HG03520 (cell line): ENCODE measurements around the gene RNU1-3.
"Not testable (repeated sequence)": the region's sequence is repeated elsewhere in the genome, so short reads cannot be mapped to it uniquely, and the experiment has no call there.

Source experiments
- ATAC-seq: cut with Tn5 transposase; IDR thresholded peaks from one replicate; pipeline ENCODE4 v1.9.1; 2021; ENCODE audit warnings: mild to moderate bottlenecking, moderate library complexity; ENCODE audit not compliant: unreplicated experiment

The RNU1-3 gene

GRCh38 chr1:16694308-16694702, 27.6 kb upstream of the RNU1-3 start:
- not testable (repeated sequence) for ATAC-seq

GRCh38 chr1:16693449-16694307, 26.9 kb upstream of the RNU1-3 start:
- not testable (repeated sequence) for ATAC-seq

GRCh38 chr1:16692717-16693448, 26.1 kb upstream of the RNU1-3 start:
- ATAC-seq = not testable (repeated sequence)

GRCh38 chr1:16692283-16692682, 25.5 kb upstream of the RNU1-3 start:
- ATAC-seq = not testable (repeated sequence)

- not testable (repeated sequence) for ATAC-seq
These were observed 24.4 kb upstream of the RNU1-3 start for GRCh38 chr1:16690971-16691682.

- not testable (repeated sequence) for ATAC-seq
These were observed 20.5 kb upstream of the RNU1-3 start for GRCh38 chr1:16687132-16687800.

- not testable (repeated sequence) for ATAC-seq
These were observed 19.0 kb upstream of the RNU1-3 start for GRCh38 chr1:16685445-16686371.

- ATAC-seq = not testable (repeated sequence)
These were observed 18.1 kb upstream of the RNU1-3 start for GRCh38 chr1:16684738-16685337.

GRCh38 chr1:16684152-16684551, 17.4 kb upstream of the RNU1-3 start:
- not testable (repeated sequence) for ATAC-seq

GRCh38 chr1:16682803-16683202, 16.1 kb upstream of the RNU1-3 start:
- ATAC-seq = not testable (repeated sequence)

GRCh38 chr1:16680366-16680765, 13.6 kb upstream of the RNU1-3 start:
- ATAC-seq = not testable (repeated sequence)

GRCh38 chr1:16677552-16678431, 11.0 kb upstream of the RNU1-3 start:
- ATAC-seq = no peak

GRCh38 chr1:16676661-16677523, 10.1 kb upstream of the RNU1-3 start:
- not testable (repeated sequence) for ATAC-seq

- not testable (repeated sequence) for ATAC-seq
These were observed 8.4 kb upstream of the RNU1-3 start for GRCh38 chr1:16675118-16675510.

GRCh38 chr1:16673976-16674375, 7.2 kb upstream of the RNU1-3 start:
- ATAC-seq = not testable (repeated sequence)

- ATAC-seq = not testable (repeated sequence)
These were observed 912 bp downstream of the RNU1-3 start for GRCh38 chr1:16665836-16666235.

GRCh38 chr1:16658234-16658633, 8.5 kb downstream of the RNU1-3 start:
- ATAC-seq = not testable (repeated sequence)
